Suprapubic skin (tissue), 4 donors: Measurements from ENCODE around the gene PDE7B.

Source experiments
- EP300 ChIP-seq: sonication (generic); formaldehyde crosslinking; IDR thresholded peaks from one replicate; pipeline ENCODE4 v1.6.1; 2017; ENCODE audit warnings: antibody characterized with exemption
- POLR2A ChIP-seq, 2 donors: fragments of 450-650 bp; IDR thresholded peaks; one replicate each; pipeline ENCODE4 v1.6.1; 2017; ENCODE audit warnings: antibody characterized with exemption in 2 of 2, mild to moderate bottlenecking in 2 of 2, moderate library complexity in 2 of 2
- POLR2AphosphoS5 ChIP-seq, 3 donors: sonication (generic); formaldehyde crosslinking; IDR thresholded peaks; one replicate each; pipeline ENCODE4 v1.6.1; 2017; ENCODE audit warnings: antibody characterized with exemption in 3 of 3
- TF ChIP-seq, protein P1 (sequence below), 2 donors: fragments of 200-600 bp in 1 of 2; fragments of 450-650 bp in 1 of 2; sonication (generic) in 1 of 2; IDR thresholded peaks; one replicate each; pipeline ENCODE4 v1.5.1; 2016 to 2019; ENCODE audit warnings: antibody characterized with exemption in 2 of 2, mild to moderate bottlenecking in 1 of 2, moderate library complexity in 1 of 2

DNA sequence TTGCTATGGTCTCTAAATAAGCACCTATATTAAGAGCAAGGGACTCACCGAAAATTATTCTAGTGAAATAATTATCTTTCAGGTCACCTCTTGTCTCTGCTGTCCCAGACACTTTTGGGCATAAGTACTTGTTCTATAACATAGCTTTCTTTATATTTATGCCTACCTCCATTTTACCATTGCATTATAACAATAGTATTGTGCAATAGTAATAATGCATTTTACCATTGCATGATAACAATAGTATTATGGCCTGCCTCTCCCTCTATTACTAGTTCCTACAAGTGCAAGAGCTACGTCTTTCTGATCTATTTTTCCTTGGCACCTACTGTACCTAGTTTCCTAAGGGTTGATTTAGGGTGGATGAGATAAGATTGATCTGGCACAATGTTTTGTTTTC lies 169.2 kb downstream of the PDE7B start:
- TF ChIP-seq, protein P1, sequence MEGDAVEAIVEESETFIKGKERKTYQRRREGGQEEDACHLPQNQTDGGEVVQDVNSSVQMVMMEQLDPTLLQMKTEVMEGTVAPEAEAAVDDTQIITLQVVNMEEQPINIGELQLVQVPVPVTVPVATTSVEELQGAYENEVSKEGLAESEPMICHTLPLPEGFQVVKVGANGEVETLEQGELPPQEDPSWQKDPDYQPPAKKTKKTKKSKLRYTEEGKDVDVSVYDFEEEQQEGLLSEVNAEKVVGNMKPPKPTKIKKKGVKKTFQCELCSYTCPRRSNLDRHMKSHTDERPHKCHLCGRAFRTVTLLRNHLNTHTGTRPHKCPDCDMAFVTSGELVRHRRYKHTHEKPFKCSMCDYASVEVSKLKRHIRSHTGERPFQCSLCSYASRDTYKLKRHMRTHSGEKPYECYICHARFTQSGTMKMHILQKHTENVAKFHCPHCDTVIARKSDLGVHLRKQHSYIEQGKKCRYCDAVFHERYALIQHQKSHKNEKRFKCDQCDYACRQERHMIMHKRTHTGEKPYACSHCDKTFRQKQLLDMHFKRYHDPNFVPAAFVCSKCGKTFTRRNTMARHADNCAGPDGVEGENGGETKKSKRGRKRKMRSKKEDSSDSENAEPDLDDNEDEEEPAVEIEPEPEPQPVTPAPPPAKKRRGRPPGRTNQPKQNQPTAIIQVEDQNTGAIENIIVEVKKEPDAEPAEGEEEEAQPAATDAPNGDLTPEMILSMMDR (IDR thresholded peaks at IDR 0.05): no peak
- TF ChIP-seq POLR2A (IDR thresholded peaks at IDR 0.05): no peak
- no peak for TF ChIP-seq EP300
- no peak for TF ChIP-seq POLR2AphosphoS5 (IDR thresholded peaks at IDR 0.05)
